RWPE2 (cell line): ENCODE data around the gene ELL.

ENCODE experiments used
- ATAC-seq: fragments of 200-7000 bp; cut with Tn5 transposase; 3 replicates; pipeline ENCODE4 v1.9.1; 2021; ENCODE audit warnings: low read depth
- DNase-seq: peaks from one replicate; pipeline ENCODE4 v3.0.0-alpha.2; 2020; ENCODE audit warnings: low spot score
- H3K27ac ChIP-seq: fragments of 450-650 bp; 2 replicates; pipeline ENCODE4 v1.5.1; 2017; ENCODE audit warnings: mild to moderate bottlenecking; ENCODE audit not compliant: poor library complexity, severe bottlenecking
- H3K27me3 ChIP-seq: fragments of 250-450 bp; sonication (Bioruptor Pico); 2 replicates; pipeline ENCODE4 v1.5.1; 2021; ENCODE audit warnings: mild to moderate bottlenecking, moderate library complexity; ENCODE audit not compliant: insufficient read depth, poor library complexity, severe bottlenecking
- H3K36me3 ChIP-seq: fragments of 250-450 bp; sonication (Bioruptor Pico); 2 replicates; pipeline ENCODE4 v1.5.1; 2020; ENCODE audit warnings: low read depth, mild to moderate bottlenecking, moderate library complexity
- H3K4me1 ChIP-seq: fragments of 250-450 bp; sonication (Bioruptor Pico); 2 replicates; pipeline ENCODE4 v1.5.1; 2021; ENCODE audit warnings: mild to moderate bottlenecking, moderate library complexity; ENCODE audit not compliant: insufficient read depth, poor library complexity, severe bottlenecking
- H3K4me3 ChIP-seq: fragments of 250-450 bp; sonication (Bioruptor Pico); 2 replicates; pipeline ENCODE4 v1.5.1; 2021; ENCODE audit warnings: mild to moderate bottlenecking, moderate library complexity; ENCODE audit not compliant: severe bottlenecking
- H3K9me3 ChIP-seq: fragments of 250-450 bp; sonication (Bioruptor Pico); 2 replicates; pipeline ENCODE4 v1.5.1; 2021; ENCODE audit warnings: mild to moderate bottlenecking, moderate library complexity; ENCODE audit not compliant: severe bottlenecking
- CTCF ChIP-seq: fragments of 450-650 bp; IDR thresholded peaks from one replicate; pipeline ENCODE4 v1.5.1; 2017; ENCODE audit warnings: mild to moderate bottlenecking, moderate library complexity; ENCODE audit not compliant: poor library complexity, severe bottlenecking

ELL gene

GRCh38 chr19:18422530-18423191, 99.2 kb downstream of the ELL start:
- DNase-seq (no peak), ATAC-seq (no peak)
- Histone ChIP-seq H3K4me3 (no peak overlapping the region), H3K4me1 (peaks cover 6% of the 10 kb centered on the region), H3K9me3 (no peaks in the 10 kb centered on the region), H3K36me3 (no peaks in the 10 kb centered on the region), H3K27ac (no peak overlapping the region), H3K27me3 (no peaks in the 10 kb centered on the region)
- no peak for TF ChIP-seq CTCF

- Histone ChIP-seq H3K36me3 (no peaks in the 10 kb centered on the region), H3K4me1 (peaks cover 8% of the 10 kb centered on the region), H3K27me3 (no peaks in the 10 kb centered on the region), H3K9me3 (no peaks in the 10 kb centered on the region), H3K4me3 (no peak overlapping the region), H3K27ac (no peak overlapping the region)
- DNase-seq (no peak), ATAC-seq (no peak)
- no peak for TF ChIP-seq CTCF
Measured at GRCh38 chr19:18421371-18421959, 100.4 kb downstream of the ELL start.

- Histone ChIP-seq H3K4me1 (peaks cover 8% of the 10 kb centered on the region), H3K36me3 (no peaks in the 10 kb centered on the region), H3K4me3 (no peak overlapping the region), H3K9me3 (no peaks in the 10 kb centered on the region), H3K27ac (no peak overlapping the region), H3K27me3 (no peaks in the 10 kb centered on the region)
- ATAC-seq (no peak), DNase-seq (no peak)
- no peak for TF ChIP-seq CTCF
Measured at GRCh38 chr19:18420930-18421329, 100.9 kb downstream of the ELL start.

- no peaks in the 10 kb centered on the region for H3K36me3 ChIP-seq
- DNase-seq: peak; percentile 64
- H3K27ac ChIP-seq: peak overlapping the region; percentile 70
- H3K27me3 ChIP-seq: no peaks in the 10 kb centered on the region
- TF ChIP-seq CTCF: peak; percentile 32
- no peaks in the 10 kb centered on the region for H3K9me3 ChIP-seq
- peak; percentile 4; the same call in 1 of the 3 replicates for ATAC-seq
- peaks cover 5% of the 10 kb centered on the region for H3K4me1 ChIP-seq
- peak overlapping the region; percentile 89 for H3K4me3 ChIP-seq
Measured at GRCh38 chr19:18419699-18420460, 102.0 kb downstream of the ELL start.
